Osteoblast (primary cell): ENCODE data around the gene IFITM2. TPM values are rescaled to one million over a fixed set of nuclear protein-coding genes. Genes with fewer than 3 reads are reported as not detected.
A peak's percentile ranks its signal among the peaks of the same experiment; 100 is the strongest.

ENCODE experiments used
- DNase-seq: peaks from one replicate; pipeline ENCODE4 v3.0.0; 2011; ENCODE audit warnings: low spot score, mixed read lengths; ENCODE audit not compliant: insufficient read length; ENCODE audit errors: missing footprints
- H2AFZ ChIP-seq: 2 replicates; pipeline ENCODE4 v1.6.0; 2011; ENCODE audit warnings: mild to moderate bottlenecking, low read length
- H3K27ac ChIP-seq: 2 replicates; pipeline ENCODE4 v1.5.1; 2011; ENCODE audit warnings: mild to moderate bottlenecking, low read depth, low read length, moderate library complexity
- H3K27me3 ChIP-seq: 2 replicates; pipeline ENCODE4 v1.6.0; 2012; ENCODE audit warnings: mild to moderate bottlenecking, control low read depth, inconsistent platforms, low read length, moderate library complexity; ENCODE audit not compliant: insufficient read depth
- H3K36me3 ChIP-seq: 2 replicates; pipeline ENCODE4 v1.5.1; 2011; ENCODE audit warnings: mild to moderate bottlenecking, low read length, control low read depth, moderate library complexity; ENCODE audit not compliant: insufficient read depth
- H3K4me1 ChIP-seq: 2 replicates; pipeline ENCODE4 v1.5.1; 2011; ENCODE audit warnings: mild to moderate bottlenecking, low read length, control low read depth, moderate library complexity; ENCODE audit not compliant: insufficient read depth
- H3K4me2 ChIP-seq: 2 replicates; pipeline ENCODE4 v1.6.0; 2011; ENCODE audit warnings: mild to moderate bottlenecking, low read length; ENCODE audit not compliant: insufficient read depth
- H3K4me3 ChIP-seq: fragments of 200-600 bp; sonication (generic); 3 replicates; pipeline ENCODE4 v1.5.1; 2012; ENCODE audit warnings: mild to moderate bottlenecking, low read length, inconsistent platforms; ENCODE audit not compliant: insufficient read depth
- H3K79me2 ChIP-seq: 2 replicates; pipeline ENCODE4 v1.6.0; 2012; ENCODE audit warnings: mild to moderate bottlenecking, low read length, control low read depth, inconsistent platforms; ENCODE audit not compliant: insufficient read depth
- H3K9me3 ChIP-seq: 2 replicates; pipeline ENCODE4 v1.5.1; 2011; ENCODE audit warnings: low read depth, low read length, control low read depth
- H4K20me1 ChIP-seq: 2 replicates; pipeline ENCODE4 v1.6.0; 2012; ENCODE audit warnings: mild to moderate bottlenecking, low read length, control low read depth; ENCODE audit not compliant: insufficient read depth
- CTCF ChIP-seq: IDR thresholded peaks from 2 replicates; pipeline ENCODE4 v1.5.1; 2011; ENCODE audit warnings: mild to moderate bottlenecking, low read depth, low read length, moderate library complexity; ENCODE audit errors: extremely low read depth
- total RNA-seq: library from RNA; depleted of rRNA; stranded (reverse); fragments of >200 nt; gene quantifications from 2 replicates; pipeline ENCODE4 v1.2.3, GENCODE V29; 2012

IFITM2 gene
- total RNA-seq, 1 donor, result 105 TPM

GRCh38 chr11:278001-278951 is 29.3 kb upstream of the IFITM2 start, which contains the start of gene NLRP6:
Gene NLRP6, plus strand, starts transcription at chr11:278407. Its CDS starts 163 bp downstream, at chr11:278570.
- no peak for TF ChIP-seq CTCF

GRCh38 chr11:279040-279965 is 28.3 kb upstream of the IFITM2 start:
- Histone ChIP-seq H3K4me2 (no peak overlapping the region), H2AFZ (no peak overlapping the region), H3K36me3 (no peaks in the 10 kb centered on the region), H4K20me1 (no peaks in the 10 kb centered on the region), H3K4me1 (no peaks in the 10 kb centered on the region), H3K79me2 (no peaks in the 10 kb centered on the region), H3K4me3 (no peak overlapping the region), H3K27ac (no peak overlapping the region), H3K27me3 (peaks cover 64% of the 10 kb centered on the region), H3K9me3 (no peaks in the 10 kb centered on the region)
- TF ChIP-seq CTCF, result no peak
- peak; percentile 82 for DNase-seq

More at GRCh38 chr11:278001-278951, 29.3 kb upstream of the IFITM2 start, which contains the start of gene NLRP6:
- Histone ChIP-seq H3K36me3 (no peaks in the 10 kb centered on the region), H3K4me2 (no peak within 1 kb of the TSS), H3K4me3 (no peak within 1 kb of the TSS), H2AFZ (no peak within 1 kb of the TSS), H3K27me3 (peaks cover 64% of the 10 kb centered on the region), H3K9me3 (no peaks in the 10 kb centered on the region), H3K79me2 (no peaks in the 10 kb centered on the region), H3K4me1 (no peaks in the 10 kb centered on the region), H3K27ac (no peak within 1 kb of the TSS), H4K20me1 (no peaks in the 10 kb centered on the region)
- peak; percentile 84 for DNase-seq

GRCh38 chr11:279966-280705 is 27.5 kb upstream of the IFITM2 start:
- Histone ChIP-seq H3K9me3 (no peaks in the 10 kb centered on the region), H3K4me1 (no peaks in the 10 kb centered on the region), H3K27me3 (peaks cover 64% of the 10 kb centered on the region), H3K4me3 (no peak overlapping the region), H4K20me1 (no peaks in the 10 kb centered on the region), H3K79me2 (no peaks in the 10 kb centered on the region), H3K36me3 (no peaks in the 10 kb centered on the region), H3K27ac (no peak overlapping the region), H2AFZ (no peak overlapping the region), H3K4me2 (peak overlapping the region; percentile 23)
- DNase-seq, result peak; percentile 95
- no peak for TF ChIP-seq CTCF
